IMR-90 (cell line): ENCODE data around the gene AFTPH. TPM values are rescaled to one million over a fixed set of nuclear protein-coding genes. Genes with fewer than 3 reads are reported as not detected.
A peak's percentile ranks its signal among the peaks of the same experiment; 100 is the strongest.

Source experiments
- ATAC-seq: fragments of 200-7000 bp; cut with Tn5 transposase; 2 replicates; pipeline ENCODE4 v1.9.1; 2020; ENCODE audit warnings: low read depth, mild to moderate bottlenecking, moderate library complexity
- BruUV-seq: library from RNA; stranded (reverse); fragments of 400-500 nt; replicated peaks from 2 replicates; lab custom pipeline; 2021; lab: Mats Ljungman, UMichigan
- CTCF ChIA-PET: fragments of 300-600 bp; formaldehyde crosslinking; extraction: SDS; loops from one replicate; lab custom pipeline; 2021; ENCODE audit warnings: antibody characterized with exemption; lab: Yijun Ruan, JAX
- POLR2A ChIA-PET: fragments of 300-600 bp; sonication (Branson Sonifier 250); formaldehyde crosslinking; loops from one replicate; lab custom pipeline; 2022; ENCODE audit warnings: antibody characterized with exemption; ENCODE audit not compliant: unreplicated experiment; lab: Charles Lee
- DNase-seq: peaks from one replicate; pipeline ENCODE4 v3.0.0; 2013
- H2AFZ ChIP-seq: replicated peaks from 2 replicates; pipeline ENCODE3; 2013; ENCODE audit warnings: low read length, mild to moderate bottlenecking; ENCODE audit not compliant: poor library complexity
- H2AK5ac ChIP-seq: 2 replicates; pipeline ENCODE4 v1.6.1; 2013; ENCODE audit warnings: low read depth, low read length, inconsistent platforms
- H2AK9ac ChIP-seq: replicated peaks from 2 replicates; pipeline ENCODE3; 2013; ENCODE audit warnings: mild to moderate bottlenecking, low read depth, low read length, moderate library complexity; ENCODE audit not compliant: poor library complexity
- H2BK120ac ChIP-seq: 2 replicates; pipeline ENCODE4 v1.6.1; 2013; ENCODE audit warnings: low read depth, low read length, inconsistent platforms
- H2BK15ac ChIP-seq: 3 replicates; pipeline ENCODE4 v1.6.1; 2013; ENCODE audit warnings: low read depth, low read length, inconsistent platforms
- H2BK20ac ChIP-seq: 2 replicates; pipeline ENCODE4 v1.6.1; 2013; ENCODE audit warnings: low read depth, mild to moderate bottlenecking, inconsistent platforms, low read length, moderate library complexity
- H2BK5ac ChIP-seq: 2 replicates; pipeline ENCODE4 v1.6.1; 2013; ENCODE audit warnings: mild to moderate bottlenecking, low read depth, low read length, inconsistent platforms; ENCODE audit not compliant: poor library complexity, severe bottlenecking
- H3K14ac ChIP-seq: replicated peaks from 2 replicates; pipeline ENCODE4 v1.6.1; 2013; ENCODE audit warnings: low read depth, low read length, inconsistent platforms
- H3K18ac ChIP-seq: 2 replicates; pipeline ENCODE4 v1.6.1; 2013; ENCODE audit warnings: low read depth, low read length, control low read depth
- H3K23ac ChIP-seq: 2 replicates; pipeline ENCODE4 v1.6.1; 2013; ENCODE audit warnings: low read depth, low read length, inconsistent platforms
- H3K27ac ChIP-seq: 2 replicates; pipeline ENCODE4 v1.5.1; 2013; ENCODE audit warnings: mild to moderate bottlenecking, control low read depth, low read length; ENCODE audit not compliant: insufficient read depth
- H3K27me3 ChIP-seq: 2 replicates; pipeline ENCODE4 v1.6.1; 2013; ENCODE audit warnings: low read length; ENCODE audit not compliant: control insufficient read depth, insufficient read depth
- H3K36me3 ChIP-seq: 2 replicates; pipeline ENCODE4 v1.6.1; 2013; ENCODE audit warnings: low read length, mixed read lengths; ENCODE audit not compliant: control insufficient read depth, insufficient read depth
- H3K4ac ChIP-seq: 2 replicates; pipeline ENCODE4 v1.6.1; 2013; ENCODE audit warnings: low read depth, low read length, inconsistent platforms
- H3K4me1 ChIP-seq: 2 replicates; pipeline ENCODE4 v1.6.1; 2013; ENCODE audit warnings: low read length, mixed read lengths; ENCODE audit not compliant: control insufficient read depth, insufficient read depth
- H3K4me2 ChIP-seq: 2 replicates; pipeline ENCODE4 v1.6.1; 2013; ENCODE audit warnings: low read depth, mild to moderate bottlenecking, control low read depth, low read length, moderate library complexity
- H3K4me3 ChIP-seq: 2 replicates; pipeline ENCODE4 v1.5.1; 2013; ENCODE audit warnings: low read depth, mild to moderate bottlenecking, control low read depth, low read length, moderate library complexity; ENCODE audit not compliant: insufficient read depth
- H3K56ac ChIP-seq: 2 replicates; pipeline ENCODE4 v1.6.1; 2013; ENCODE audit warnings: low read length, inconsistent platforms; ENCODE audit not compliant: insufficient read depth; ENCODE audit errors: extremely low read depth
- H3K79me1 ChIP-seq, 2 experiments: 2 replicates each; pipeline ENCODE4 v1.6.1; 2013; ENCODE audit warnings: low read length in 2 of 2, inconsistent platforms in 1 of 2, low read depth in 1 of 2
- H3K9ac ChIP-seq: 2 replicates; pipeline ENCODE4 v1.6.1; 2013; ENCODE audit warnings: low read depth, low read length, control low read depth
- H3K9me1 ChIP-seq: 2 replicates; pipeline ENCODE4 v1.6.1; 2013; ENCODE audit warnings: low read length, inconsistent platforms; ENCODE audit not compliant: insufficient read depth
- H3K9me3 ChIP-seq: 2 replicates; pipeline ENCODE4 v1.6.1; 2013; ENCODE audit warnings: low read length; ENCODE audit not compliant: control insufficient read depth, insufficient read depth
- H4K20me1 ChIP-seq: 2 replicates; pipeline ENCODE4 v1.6.1; 2013; ENCODE audit warnings: low read length, inconsistent platforms; ENCODE audit not compliant: insufficient read depth
- H4K5ac ChIP-seq: 2 replicates; pipeline ENCODE4 v1.6.1; 2013; ENCODE audit warnings: mild to moderate bottlenecking, low read depth, low read length, control low read depth
- H4K8ac ChIP-seq, 2 experiments: 2 replicates each; pipeline ENCODE4 v1.6.1; 2013; ENCODE audit warnings: low read depth in 2 of 2, low read length in 2 of 2, control low read depth in 1 of 2, inconsistent platforms in 1 of 2
- H4K91ac ChIP-seq: 2 replicates; pipeline ENCODE4 v1.6.1; 2013; ENCODE audit warnings: low read depth, low read length, inconsistent platforms; ENCODE audit not compliant: insufficient read depth
- CTCF ChIP-seq: conservative IDR thresholded peaks from 2 replicates; pipeline ENCODE4 v1.5.1; 2012; ENCODE audit warnings: mild to moderate bottlenecking, low read depth, low read length, improper control_type of control experiment
- MAZ ChIP-seq: IDR thresholded peaks from 2 replicates; pipeline ENCODE4 v1.6.1; 2012; ENCODE audit warnings: low read depth, mild to moderate bottlenecking, low read length, improper control_type of control experiment, moderate library complexity, borderline replicate concordance
- RAD21 ChIP-seq: IDR thresholded peaks from 2 replicates; pipeline ENCODE4 v1.6.1; 2012; ENCODE audit warnings: low read length, improper control_type of control experiment
- RFX5 ChIP-seq: IDR thresholded peaks from 2 replicates; pipeline ENCODE4 v1.8.0; 2012; ENCODE audit warnings: low read depth, mild to moderate bottlenecking, low read length, moderate library complexity
- SMC3 ChIP-seq: fragments of 150-350 bp; IDR thresholded peaks from 2 replicates; pipeline ENCODE4 v1.6.1; 2016; ENCODE audit warnings: low read depth, mild to moderate bottlenecking, antibody characterized with exemption, low read length, moderate library complexity
- WGBS, 2 experiments: methylation state at CpG; one replicate each; pipeline versions ENCODE4 v1.1.5 to v1.1.7; 2013; ENCODE audit warnings: missing lambda C conversion rate in 2 of 2; ENCODE audit not compliant: insufficient read length in 1 of 2; ENCODE audit errors: extremely low coverage in 2 of 2; 5-methylcytosine and 5-hydroxymethylcytosine counted together
- dilution Hi-C: fragments of 300-500 bp; cut with HindIII; formaldehyde crosslinking; loops from one replicate; pipeline ENCODE4 v1.14.3; 2018; ENCODE audit warnings: low sequenced_read_pairs; ENCODE audit not compliant: unreplicated experiment
- in situ Hi-C: fragments of 300-500 bp; cut with MboI; formaldehyde crosslinking; loops from 3 replicates; pipeline ENCODE4 v1.14.3; 2019; ENCODE audit warnings: low sequenced_read_pairs, inconsistent platforms, mixed read lengths
- intact Hi-C: fragments of 100-400 bp; cut with micrococcal nuclease; formaldehyde crosslinking; loops from 2 replicates; pipeline ENCODE4 v1.10.0; 2022
- polyA plus RNA-seq, 3 experiments: library from polyadenylated mRNA; depleted of rRNA; stranded (reverse); fragments of >200 nt; gene quantifications; 2 replicates each; pipeline ENCODE4 v1.2.3, GENCODE V29; 2012; ENCODE audit warnings: low replicate concordance in 1 of 3
- total RNA-seq: library from RNA; depleted of rRNA; stranded (reverse); fragments of >200 nt; gene quantifications from 2 replicates; pipeline ENCODE4 v1.2.3, GENCODE V29; 2012

AFTPH gene
- total and polyA plus RNA-seq, 2 of the 4 experiments (the other 2 are of a cell fraction) = 9.4 to 19.9 TPM

- no peak overlapping the region for H4K8ac ChIP-seq
- no peak overlapping the region for H2AFZ ChIP-seq
- in situ Hi-C loops = loop anchor here (5.0 kb wide), 2 partner anchors 156 to 436 kb away; no protein-coding TSS in a partner anchor
- H4K5ac ChIP-seq = no peak overlapping the region
- H3K79me1 ChIP-seq = no peaks in the 10 kb centered on the region
- no peak overlapping the region for H2BK120ac ChIP-seq
- H3K9ac ChIP-seq = no peak overlapping the region
- no peak overlapping the region for H2AK5ac ChIP-seq
- H3K4ac ChIP-seq = no peak overlapping the region
- ATAC-seq (peak; percentile 87), DNase-seq (peak; percentile 42)
- no peaks in the 10 kb centered on the region for H3K9me1 ChIP-seq
- H3K4me1 ChIP-seq = peaks cover 2% of the 10 kb centered on the region; the same call in 1 of the 2 replicates
- TF ChIP-seq RFX5 (no peak), RAD21 (peak; percentile 73), SMC3 (peak; percentile 78), CTCF (peak; percentile 86), MAZ (no peak)
- no peak overlapping the region for H3K23ac ChIP-seq
- H2BK5ac ChIP-seq = no peak overlapping the region
- WGBS, 2 experiments = 68% methylated on average over 4 of the region's 20 CpGs; no CpG with 5 or more reads in 1 of the 2 experiments
- H2BK20ac ChIP-seq = no peak overlapping the region
- H3K4me3 ChIP-seq = no peak overlapping the region
- H3K56ac ChIP-seq = no peak overlapping the region
- POLR2A ChIA-PET = no interaction called here
- no peak overlapping the region for H3K14ac ChIP-seq
- intact Hi-C loops = loop anchor here (1.0 kb wide), 2 partner anchors 157 to 439 kb away; no protein-coding TSS in a partner anchor
- dilution Hi-C loops = no loop called here
- H3K27me3 ChIP-seq = peaks cover 49% of the 10 kb centered on the region
- H3K4me2 ChIP-seq = no peak overlapping the region
- no peak overlapping the region for H3K27ac ChIP-seq
- no peak overlapping the region for H2AK9ac ChIP-seq
- no peak overlapping the region for H4K91ac ChIP-seq
- no peak overlapping the region for H3K18ac ChIP-seq
- no peak overlapping the region for H2BK15ac ChIP-seq
- CTCF ChIA-PET = interaction anchor here (0.7 to 2.4 kb wide), 11 partner anchors 8 to 439 kb away, joined by 3 to 36 read pairs (median 5); no protein-coding TSS in a partner anchor
- no peaks in the 10 kb centered on the region for H4K20me1 ChIP-seq
- H3K9me3 ChIP-seq = no peaks in the 10 kb centered on the region; the same call in 1 of the 2 replicates
- BruUV-seq = no TSS peak
- H3K36me3 ChIP-seq = no peaks in the 10 kb centered on the region
These were observed 35.8 kb upstream of the AFTPH start for GRCh38 chr2:64488050-64488974.
